Activated CD4-positive, alpha-beta T cell treated with anti-CD3 and anti-CD28 coated beads, Interleukin-2, amount 10 ng/mL, durations not matched to agents 7 days and 5 days (primary cell): ENCODE results near the gene SPCS2. TPM values are rescaled to one million over a fixed set of nuclear protein-coding genes. Genes with fewer than 3 reads are reported as not detected.
"Not testable (repeated sequence)": the region's sequence is repeated elsewhere in the genome, so short reads cannot be mapped to it uniquely, and the experiment has no call there.

Experiments used
- CTCF ChIA-PET: fragments of 350-600 bp; sonication (Branson Sonifier 250); formaldehyde crosslinking; loops from one replicate; lab custom pipeline; 2021; ENCODE audit warnings: antibody characterized with exemption; lab: Charles Lee
- POLR2A ChIA-PET: fragments of 350-600 bp; sonication (Branson Sonifier 250); formaldehyde crosslinking; loops from one replicate; lab custom pipeline; 2021; ENCODE audit warnings: antibody characterized with exemption; lab: Charles Lee
- DNase-seq: peaks from one replicate; pipeline ENCODE4 v3.0.0-alpha.2; 2020
- H3K27ac Mint-ChIP-seq: one replicate; pipeline ENCODE4 v1.8.0; 2021; ENCODE audit warnings: mild to moderate bottlenecking, moderate library complexity, mixed read lengths
- H3K27me3 Mint-ChIP-seq: one replicate; pipeline ENCODE4 v1.8.0; 2021; ENCODE audit warnings: mixed read lengths
- H3K36me3 Mint-ChIP-seq: one replicate; pipeline ENCODE4 v1.8.0; 2021; ENCODE audit warnings: low read depth, mixed read lengths
- H3K4me1 Mint-ChIP-seq: one replicate; pipeline ENCODE4 v1.8.0; 2021; ENCODE audit warnings: mixed read lengths
- H3K4me3 Mint-ChIP-seq: one replicate; pipeline ENCODE4 v1.8.0; 2021; ENCODE audit warnings: mild to moderate bottlenecking, moderate library complexity, mixed read lengths
- H3K9me3 Mint-ChIP-seq: one replicate; pipeline ENCODE4 v1.8.0; 2021; ENCODE audit warnings: mixed read lengths
- total RNA-seq, 2 experiments: library from RNA; stranded (reverse); gene quantifications; one replicate each; pipeline ENCODE4 v1.2.3, GENCODE V29; 2021

Gene SPCS2
- total RNA-seq, 2 experiments from 2014 or later: 170 to 186 TPM

DNA sequence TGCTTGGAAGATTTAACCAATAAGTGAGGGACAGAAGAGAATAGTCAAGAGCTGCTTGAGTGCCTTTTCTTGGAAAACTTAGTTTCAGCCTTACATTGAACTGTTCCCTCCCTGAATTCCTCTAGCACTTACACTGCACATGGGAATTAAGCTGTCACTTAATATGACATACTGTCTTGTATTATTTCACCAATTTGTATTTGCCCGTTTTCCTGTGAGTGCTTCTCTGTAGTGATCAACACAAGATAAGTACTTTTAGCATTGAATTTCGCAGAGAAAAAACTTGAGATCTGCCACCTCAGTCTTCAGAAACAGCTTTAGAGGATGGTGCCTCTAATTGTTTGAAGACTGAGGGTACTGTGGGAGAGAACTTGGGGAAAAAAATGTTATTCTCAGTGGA, 3.7 kb downstream of the SPCS2 start:
- CTCF ChIA-PET: interaction anchor here (1.9 kb wide), 1 partner anchor 11 kb away, joined by 4 read pairs; no protein-coding TSS in a partner anchor
- Mint-ChIP-seq H3K4me3 (no peak overlapping the region), H3K27me3 (no peaks in the 10 kb centered on the region), H3K27ac (no peak overlapping the region), H3K9me3 (no peaks in the 10 kb centered on the region), H3K4me1 (peaks cover 62% of the 10 kb centered on the region), H3K36me3 (peaks cover 49% of the 10 kb centered on the region)
- POLR2A ChIA-PET: no interaction called here
- no peak for DNase-seq

DNA sequence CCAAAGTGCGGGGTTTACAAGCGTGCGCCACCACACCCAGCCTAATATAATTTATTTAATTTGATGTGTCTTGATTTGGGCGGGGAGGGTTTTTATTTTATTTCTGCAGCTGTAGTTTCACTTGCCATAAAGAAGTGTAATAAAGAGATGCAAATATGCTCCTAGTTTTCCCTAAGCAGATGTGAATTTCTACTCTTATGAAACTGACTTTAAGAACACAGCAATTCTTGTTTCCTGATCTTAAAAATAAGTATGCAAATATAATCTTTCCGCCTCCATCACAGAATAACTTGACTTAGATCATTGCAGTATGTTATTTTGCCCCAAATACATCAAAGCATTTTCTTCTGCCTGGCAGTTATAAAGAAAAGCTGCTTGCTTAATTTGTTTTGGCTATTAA, 4.4 kb downstream of the SPCS2 start:
- no peak for DNase-seq
- Mint-ChIP-seq H3K36me3 (peaks cover 49% of the 10 kb centered on the region), H3K4me1 (peaks cover 58% of the 10 kb centered on the region), H3K27ac (no peak overlapping the region), H3K27me3 (no peaks in the 10 kb centered on the region), H3K9me3 (no peaks in the 10 kb centered on the region), H3K4me3 (no peak overlapping the region)
- ChIA-PET POLR2A (no interaction called here), CTCF (interaction anchor here (0.9 to 1.9 kb wide), 4 partner anchors 10 to 35 kb away, joined by 3 to 4 read pairs (median 4); partner anchors contain the start of gene NEU3)

DNA sequence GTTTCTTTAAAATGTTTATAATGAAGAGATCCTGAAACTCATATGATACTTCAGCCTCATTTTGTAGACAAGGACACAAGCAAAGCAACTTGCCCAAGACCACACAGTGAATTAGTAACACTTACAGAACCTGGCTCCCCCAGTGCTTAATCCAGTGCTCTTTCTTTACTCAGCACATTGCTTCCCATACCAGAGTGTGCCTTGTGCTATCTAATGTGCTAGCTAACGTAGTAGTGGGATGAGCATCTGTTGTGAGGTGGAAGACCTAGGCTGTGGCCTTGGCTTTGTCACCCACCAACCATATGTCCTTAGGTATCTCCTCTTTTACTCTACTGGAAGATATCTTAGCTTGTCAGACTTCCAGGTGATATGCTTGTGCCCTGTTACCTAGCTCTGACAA, 5.1 kb downstream of the SPCS2 start:
- peaks cover 52% of the 10 kb centered on the region for H3K36me3 Mint-ChIP-seq
- no peaks in the 10 kb centered on the region for H3K27me3 Mint-ChIP-seq
- no peak overlapping the region for H3K4me3 Mint-ChIP-seq
- DNase-seq: no peak
- no peaks in the 10 kb centered on the region for H3K9me3 Mint-ChIP-seq
- peaks cover 59% of the 10 kb centered on the region for H3K4me1 Mint-ChIP-seq
- CTCF ChIA-PET: interaction anchor here (0.5 to 1.9 kb wide), 5 partner anchors 9 to 35 kb away, joined by 3 to 7 read pairs (median 4); partner anchors contain the start of gene NEU3
- H3K27ac Mint-ChIP-seq: no peak overlapping the region
- POLR2A ChIA-PET: no interaction called here

DNA sequence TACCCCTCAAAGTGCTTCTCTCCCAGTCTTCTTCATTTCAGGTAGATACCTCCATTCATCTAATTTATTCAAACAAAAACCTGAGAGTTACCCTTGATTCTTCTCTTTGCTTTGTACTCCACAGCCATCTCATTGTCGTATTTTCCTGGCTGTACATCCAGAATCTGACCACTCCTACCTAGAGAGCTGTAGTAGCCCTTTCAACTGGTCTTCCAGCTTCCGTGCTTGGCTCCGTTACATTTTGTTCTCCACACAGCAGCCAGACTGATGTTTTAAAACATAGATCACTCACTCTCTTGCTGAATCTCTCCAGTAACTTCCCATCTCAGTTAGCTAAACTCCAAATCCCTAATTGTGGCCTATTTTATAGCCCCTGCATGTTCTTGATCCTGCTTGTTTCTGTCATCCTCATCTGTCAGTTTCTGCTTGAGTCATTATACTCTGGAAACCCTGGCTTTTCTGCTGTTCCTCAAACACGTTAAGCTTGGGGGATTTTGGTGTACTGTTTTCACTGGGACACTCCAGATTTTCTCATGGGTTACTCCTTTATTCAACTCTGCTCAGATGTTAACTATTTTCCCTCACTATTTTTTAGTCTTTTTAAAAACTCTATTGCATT, 7.4 kb downstream of the SPCS2 start:
- peaks cover 37% of the 10 kb centered on the region for H3K36me3 Mint-ChIP-seq
- peaks cover 53% of the 10 kb centered on the region for H3K4me1 Mint-ChIP-seq
- H3K4me3 Mint-ChIP-seq: no peak overlapping the region
- ChIA-PET CTCF (no interaction called here), POLR2A (no interaction called here)
- H3K9me3 Mint-ChIP-seq: no peaks in the 10 kb centered on the region
- DNase-seq: no peak
- H3K27me3 Mint-ChIP-seq: no peaks in the 10 kb centered on the region
- H3K27ac Mint-ChIP-seq: no peak overlapping the region

DNA sequence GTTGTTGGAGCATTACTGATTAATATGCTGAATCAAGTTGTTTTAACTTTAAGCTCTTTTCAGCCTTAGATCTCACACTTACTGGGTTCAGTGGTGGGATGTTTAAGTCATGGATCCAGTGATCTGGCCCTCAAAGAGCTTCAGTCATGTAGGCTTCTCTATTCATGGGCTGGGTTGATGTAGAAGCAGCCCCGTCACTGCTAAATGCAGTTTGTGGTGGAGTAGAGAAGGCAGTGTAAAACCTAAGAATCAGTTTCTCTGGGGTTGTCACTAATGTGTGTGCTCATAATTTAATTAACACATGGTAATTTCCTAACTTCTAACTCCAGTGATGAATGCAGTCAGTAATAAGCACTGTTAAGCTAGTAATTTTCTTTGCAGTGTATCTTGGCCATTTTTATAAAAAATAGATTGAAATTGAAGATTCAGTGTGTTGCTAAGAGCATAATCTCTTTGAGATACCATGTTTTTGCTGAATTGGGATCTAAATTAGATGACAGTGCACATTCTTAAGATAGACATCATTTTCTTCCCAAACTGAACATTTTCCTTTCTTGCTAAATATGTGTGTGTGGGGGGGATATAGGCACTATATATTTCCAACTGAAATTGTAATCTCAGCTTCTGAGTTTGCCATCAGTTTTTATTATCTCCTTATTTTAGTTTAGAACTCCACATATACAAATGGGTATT, 9.0 kb downstream of the SPCS2 start:
- Mint-ChIP-seq H3K27ac (no peak overlapping the region), H3K9me3 (no peaks in the 10 kb centered on the region), H3K36me3 (peaks cover 38% of the 10 kb centered on the region), H3K27me3 (no peaks in the 10 kb centered on the region), H3K4me1 (peaks cover 45% of the 10 kb centered on the region), H3K4me3 (no peak overlapping the region)
- no peak for DNase-seq
- CTCF ChIA-PET: interaction anchor here (1.0 kb wide), 1 partner anchor 13 kb away, joined by 3 read pairs; no protein-coding TSS in a partner anchor
- POLR2A ChIA-PET: no interaction called here

DNA sequence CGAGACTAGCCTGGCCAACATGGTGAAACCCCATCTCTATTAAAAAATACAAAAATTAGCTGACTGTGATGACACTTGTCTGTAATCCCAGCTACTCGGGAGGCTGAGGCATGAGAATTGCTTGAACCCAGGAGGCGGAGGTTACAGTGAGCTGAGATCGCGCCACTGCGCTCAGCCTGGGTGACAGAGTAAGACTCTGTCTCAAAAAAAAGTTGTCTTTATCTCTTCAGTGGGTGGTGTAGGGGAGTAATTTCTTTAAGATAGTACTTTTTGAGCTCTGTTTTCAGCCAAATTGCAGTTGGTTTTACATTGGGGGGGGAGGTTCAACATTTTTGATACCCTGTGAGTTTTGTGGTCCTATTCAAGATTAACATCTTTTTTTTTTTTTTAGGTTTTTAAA, 11.1 kb downstream of the SPCS2 start:
- Mint-ChIP-seq H3K36me3 (peaks cover 28% of the 10 kb centered on the region), H3K4me1 (peaks cover 37% of the 10 kb centered on the region)
- H3K9me3 Mint-ChIP-seq, DNase-seq, POLR2A ChIA-PET, H3K27ac Mint-ChIP-seq, H3K27me3 Mint-ChIP-seq, H3K4me3 Mint-ChIP-seq: not testable (repeated sequence)
- CTCF ChIA-PET: interaction anchor here (1.4 to 1.5 kb wide), 2 partner anchors 11 to 12 kb away, joined by 3 to 7 read pairs; partner anchors contain the start of genes SPCS2 and XRRA1

DNA sequence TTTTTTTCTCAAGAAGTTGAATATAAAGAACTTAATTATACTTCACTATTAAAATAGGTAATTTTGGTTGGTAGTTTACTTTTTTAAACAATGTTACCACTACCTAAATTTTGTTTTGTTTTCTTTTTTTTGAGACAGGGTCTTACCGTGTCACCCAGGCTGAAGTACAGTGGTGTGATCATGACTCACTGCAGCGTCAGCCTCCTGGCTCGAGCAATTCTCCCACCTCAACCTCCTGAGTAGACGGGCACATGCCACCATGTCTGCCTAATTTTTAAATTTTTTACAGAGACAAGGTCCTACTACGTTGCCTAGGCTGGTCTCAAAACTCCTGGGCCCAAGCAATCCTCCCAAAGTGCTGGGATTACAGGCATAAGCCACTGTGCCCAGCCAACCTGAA, 17.6 kb downstream of the SPCS2 start:
- no peaks in the 10 kb centered on the region for H3K27me3 Mint-ChIP-seq
- POLR2A ChIA-PET: no interaction called here

DNA sequence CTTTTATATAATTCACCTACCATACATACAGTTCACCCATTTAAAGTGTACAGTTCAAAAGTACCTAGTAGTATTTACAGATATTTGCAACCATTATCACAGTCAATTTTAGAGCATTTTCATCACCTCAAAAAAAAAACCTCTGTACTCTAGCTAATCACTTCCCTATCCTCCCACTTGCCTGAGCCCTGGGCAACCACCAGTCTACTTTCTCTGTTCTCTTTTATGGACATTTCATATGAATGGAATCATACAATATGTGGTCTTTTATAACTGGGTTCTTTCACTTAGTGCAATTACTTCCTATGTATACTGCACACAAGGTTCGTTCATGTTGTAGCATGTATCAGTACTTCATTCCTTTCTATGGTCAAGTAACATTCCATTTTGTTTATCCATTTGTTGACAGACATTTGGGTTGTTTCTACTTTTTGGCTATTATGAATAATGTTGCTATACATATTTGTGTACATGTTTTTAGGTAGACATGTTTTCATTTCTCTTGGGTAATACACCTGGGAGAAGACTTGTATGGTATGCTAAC, 21.9 kb downstream of the SPCS2 start:
- ChIA-PET CTCF (interaction anchor here (1.1 to 2.3 kb wide), 4 partner anchors 9 to 17 kb away, joined by 3 to 8 read pairs (median 6); no protein-coding TSS in a partner anchor), POLR2A (no interaction called here)
- no peak for DNase-seq
- H3K9me3 Mint-ChIP-seq: no peaks in the 10 kb centered on the region
- no peak overlapping the region for H3K27ac Mint-ChIP-seq
- peaks cover 11% of the 10 kb centered on the region for H3K4me1 Mint-ChIP-seq
- no peak overlapping the region for H3K4me3 Mint-ChIP-seq
- no peaks in the 10 kb centered on the region for H3K27me3 Mint-ChIP-seq
- peaks cover 56% of the 10 kb centered on the region for H3K36me3 Mint-ChIP-seq

More for the DNA sequence above, 17.6 kb downstream of the SPCS2 start:
- peaks cover 39% of the 10 kb centered on the region for H3K36me3 Mint-ChIP-seq
- peaks cover 8% of the 10 kb centered on the region for H3K4me1 Mint-ChIP-seq
- CTCF ChIA-PET: no interaction called here
- no peak overlapping the region for H3K4me3 Mint-ChIP-seq
- no peak overlapping the region for H3K27ac Mint-ChIP-seq
- H3K9me3 Mint-ChIP-seq: no peaks in the 10 kb centered on the region
- no peak for DNase-seq

DNA sequence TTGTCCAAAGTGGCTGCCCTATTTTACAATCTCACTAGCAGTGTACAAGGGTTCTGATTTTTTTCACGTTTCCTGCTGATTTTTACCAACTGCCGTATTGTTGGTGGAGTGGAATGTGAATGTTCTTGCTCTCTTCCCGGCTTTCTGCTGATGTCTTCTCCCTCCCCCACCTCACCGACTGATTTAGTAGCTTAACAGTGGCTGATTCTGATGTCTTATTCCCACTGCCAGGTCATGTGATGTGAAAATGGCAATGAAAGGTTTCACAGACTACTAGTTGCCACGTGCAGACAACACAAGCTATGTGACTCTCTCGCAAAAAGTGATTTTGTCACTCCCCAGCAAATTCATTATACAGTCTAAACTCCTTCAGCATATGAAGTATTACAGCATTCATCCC, 22.4 kb downstream of the SPCS2 start:
- Mint-ChIP-seq H3K27ac (no peak overlapping the region), H3K4me3 (no peak overlapping the region), H3K36me3 (peaks cover 60% of the 10 kb centered on the region), H3K27me3 (no peaks in the 10 kb centered on the region), H3K9me3 (no peaks in the 10 kb centered on the region), H3K4me1 (peaks cover 11% of the 10 kb centered on the region)
- DNase-seq: no peak
- CTCF ChIA-PET: interaction anchor here (0.6 to 2.3 kb wide), 6 partner anchors 8 to 37 kb away, joined by 3 to 8 read pairs (median 4); no protein-coding TSS in a partner anchor
- POLR2A ChIA-PET: no interaction called here

DNA sequence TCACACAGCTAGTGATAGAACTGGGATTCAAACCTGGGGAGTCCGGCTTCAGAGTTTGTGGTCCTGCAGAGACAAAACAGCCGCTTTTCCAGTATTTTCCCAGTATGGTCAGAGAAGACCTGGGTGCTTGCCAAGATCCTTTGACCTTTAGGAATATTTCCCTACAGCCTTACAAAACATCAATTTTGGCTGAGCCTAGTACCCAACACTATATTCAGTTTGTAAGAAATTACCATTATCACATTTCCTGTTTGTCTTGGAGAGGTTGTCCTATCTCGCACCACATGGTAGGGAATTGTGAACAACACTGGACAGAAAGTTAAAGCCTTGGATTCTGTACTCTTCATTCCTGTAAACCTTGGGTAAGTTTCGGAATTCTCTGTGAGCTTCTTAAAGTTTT, 29.0 kb downstream of the SPCS2 start:
- H3K36me3 Mint-ChIP-seq: peaks cover 47% of the 10 kb centered on the region
- H3K4me1 Mint-ChIP-seq: peaks cover 11% of the 10 kb centered on the region
- DNase-seq: no peak
- no peaks in the 10 kb centered on the region for H3K27me3 Mint-ChIP-seq
- POLR2A ChIA-PET: no interaction called here
- H3K27ac Mint-ChIP-seq: no peak overlapping the region
- no peak overlapping the region for H3K4me3 Mint-ChIP-seq
- no peaks in the 10 kb centered on the region for H3K9me3 Mint-ChIP-seq
- CTCF ChIA-PET: no interaction called here

DNA sequence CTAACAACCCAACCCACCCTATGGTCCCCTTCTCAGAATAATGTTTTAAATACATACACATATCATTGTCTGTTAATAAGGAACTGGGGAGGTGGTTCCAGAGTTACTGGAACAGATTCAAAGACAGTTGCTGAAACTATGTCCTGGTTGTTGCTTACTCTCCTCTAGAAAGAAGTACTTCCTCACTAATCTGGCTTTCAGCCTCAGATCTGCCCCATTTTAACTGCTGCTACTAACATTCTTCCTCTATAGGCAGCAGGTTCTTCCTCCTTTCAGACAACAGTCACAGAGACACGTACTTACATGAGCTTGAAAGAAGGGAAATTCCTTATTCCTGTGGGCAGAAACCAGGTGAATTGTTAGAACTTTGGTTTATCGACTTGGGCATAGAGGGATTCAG, 31.6 kb downstream of the SPCS2 start:
- POLR2A ChIA-PET: no interaction called here
- H3K9me3 Mint-ChIP-seq: no peaks in the 10 kb centered on the region
- no peaks in the 10 kb centered on the region for H3K27me3 Mint-ChIP-seq
- DNase-seq: no peak
- peaks cover 26% of the 10 kb centered on the region for H3K36me3 Mint-ChIP-seq
- H3K27ac Mint-ChIP-seq: no peak overlapping the region
- CTCF ChIA-PET: no interaction called here
- H3K4me1 Mint-ChIP-seq: no peaks in the 10 kb centered on the region
- no peak overlapping the region for H3K4me3 Mint-ChIP-seq

DNA sequence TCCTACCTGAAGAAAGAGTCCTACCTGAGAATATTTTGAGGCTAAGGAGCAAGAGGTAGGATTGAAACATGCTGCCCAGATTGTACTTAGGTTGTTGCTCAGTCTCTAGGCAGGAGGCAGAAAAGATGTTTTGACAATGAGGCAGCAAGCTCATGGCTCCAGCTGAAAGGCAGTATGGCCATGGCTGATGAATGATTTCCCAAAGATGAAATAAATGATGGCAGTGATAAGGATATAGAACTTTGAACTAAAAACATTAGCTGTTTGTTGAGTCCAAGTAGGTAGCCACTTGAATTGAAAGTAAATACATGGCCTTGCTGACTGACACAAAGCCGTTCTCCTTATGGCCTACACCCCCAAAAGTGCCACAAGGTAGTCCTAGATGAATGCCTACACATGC, 32.8 kb downstream of the SPCS2 start:
- Mint-ChIP-seq H3K27me3 (no peaks in the 10 kb centered on the region), H3K4me3 (no peak overlapping the region), H3K36me3 (peaks cover 19% of the 10 kb centered on the region), H3K27ac (no peak overlapping the region), H3K4me1 (no peaks in the 10 kb centered on the region), H3K9me3 (no peaks in the 10 kb centered on the region)
- POLR2A ChIA-PET: no interaction called here
- CTCF ChIA-PET: interaction anchor here (0.7 to 2.6 kb wide), 2 partner anchors 11 to 43 kb away, joined by 3 to 8 read pairs; no protein-coding TSS in a partner anchor
- DNase-seq: no peak

DNA sequence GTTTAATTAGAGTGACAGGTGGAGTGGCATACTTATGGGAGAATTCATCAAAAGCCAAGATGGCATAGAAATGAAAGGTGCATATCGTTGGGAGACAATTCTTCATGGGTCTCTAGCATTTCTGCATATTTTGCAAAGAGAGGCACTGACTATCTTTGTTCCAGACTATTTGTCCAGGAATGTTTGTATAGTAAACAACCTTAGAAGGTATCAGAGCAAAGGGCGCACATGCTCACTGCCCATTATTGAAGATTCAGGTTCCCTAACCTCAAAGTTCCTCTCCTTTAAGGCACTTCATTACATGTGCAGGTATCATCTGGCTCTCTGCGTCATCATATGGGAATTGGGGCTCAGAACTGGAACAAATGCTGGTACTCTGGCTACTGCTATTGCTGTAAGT, 35.0 kb downstream of the SPCS2 start:
- H3K27me3 Mint-ChIP-seq: no peaks in the 10 kb centered on the region
- CTCF ChIA-PET: interaction anchor here (2.6 kb wide), 1 partner anchor 13 kb away, joined by 8 read pairs; no protein-coding TSS in a partner anchor
- H3K9me3 Mint-ChIP-seq: no peaks in the 10 kb centered on the region
- POLR2A ChIA-PET: no interaction called here
- no peak overlapping the region for H3K4me3 Mint-ChIP-seq
- DNase-seq: no peak
- H3K4me1 Mint-ChIP-seq: peaks cover 3% of the 10 kb centered on the region
- peaks cover 11% of the 10 kb centered on the region for H3K36me3 Mint-ChIP-seq
- no peak overlapping the region for H3K27ac Mint-ChIP-seq
